MCF 10A (cell line): Measurements from ENCODE around the gene SPI1. TPM values are rescaled to one million over a fixed set of nuclear protein-coding genes. Genes with fewer than 3 reads are reported as not detected.

ENCODE experiments used
- BruUV-seq: library from RNA; stranded (reverse); fragments of 400-500 nt; replicated peaks from 2 replicates; lab custom pipeline; 2021; lab: Mats Ljungman, UMichigan
- CTCF ChIA-PET: fragments of 300-600 bp; sonication (Branson Sonifier 250); formaldehyde crosslinking; extraction: SDS; loops from one replicate; lab custom pipeline; 2021; ENCODE audit warnings: antibody characterized with exemption, inconsistent platforms; lab: Yijun Ruan, JAX
- POLR2A ChIA-PET: fragments of 300-600, 350-650 bp; sonication (Branson Sonifier 250); formaldehyde crosslinking; extraction: SDS; loops from one replicate; lab custom pipeline; 2020; ENCODE audit warnings: antibody characterized with exemption, inconsistent platforms; lab: Yijun Ruan, JAX
- DNase-seq: peaks from one replicate; pipeline ENCODE4 v3.0.0-alpha.2; 2018; ENCODE audit not compliant: unreplicated experiment
- H3K27ac Mint-ChIP-seq: one replicate; pipeline ENCODE4 v1.8.0; 2022; ENCODE audit warnings: mild to moderate bottlenecking, low read depth, mixed read lengths; ENCODE audit not compliant: unreplicated experiment
- H3K27me3 Mint-ChIP-seq: one replicate; pipeline ENCODE4 v1.8.0; 2022; ENCODE audit warnings: mixed read lengths; ENCODE audit not compliant: insufficient read depth, unreplicated experiment
- H3K36me3 Mint-ChIP-seq: one replicate; pipeline ENCODE4 v1.8.0; 2022; ENCODE audit warnings: mild to moderate bottlenecking, moderate library complexity, mixed read lengths; ENCODE audit not compliant: insufficient read depth, unreplicated experiment
- H3K4me1 Mint-ChIP-seq: one replicate; pipeline ENCODE4 v1.8.0; 2022; ENCODE audit warnings: mixed read lengths; ENCODE audit not compliant: insufficient read depth, unreplicated experiment
- H3K4me3 Mint-ChIP-seq: one replicate; pipeline ENCODE4 v1.8.0; 2022; ENCODE audit warnings: mild to moderate bottlenecking, moderate library complexity, mixed read lengths; ENCODE audit not compliant: unreplicated experiment
- H3K9me3 Mint-ChIP-seq: one replicate; pipeline ENCODE4 v1.8.0; 2022; ENCODE audit warnings: mixed read lengths; ENCODE audit not compliant: unreplicated experiment
- intact Hi-C: fragments of 100-400 bp; cut with micrococcal nuclease; formaldehyde crosslinking; loops from 2 replicates; pipeline ENCODE4 v1.14.1; 2022
- total RNA-seq: library from RNA; stranded (reverse); gene quantifications from 2 replicates; pipeline ENCODE4 v1.2.3, GENCODE V29; 2022
- TF ChIP-seq, protein P1 (sequence below): fragments of 200-600 bp; IDR thresholded peaks from one replicate; pipeline ENCODE4 v1.8.0; 2022; ENCODE audit warnings: antibody characterized with exemption, mild to moderate bottlenecking; ENCODE audit not compliant: unreplicated experiment

Gene SPI1
- total RNA-seq, 1 experiment from 2014 or later, result not detected

DNA sequence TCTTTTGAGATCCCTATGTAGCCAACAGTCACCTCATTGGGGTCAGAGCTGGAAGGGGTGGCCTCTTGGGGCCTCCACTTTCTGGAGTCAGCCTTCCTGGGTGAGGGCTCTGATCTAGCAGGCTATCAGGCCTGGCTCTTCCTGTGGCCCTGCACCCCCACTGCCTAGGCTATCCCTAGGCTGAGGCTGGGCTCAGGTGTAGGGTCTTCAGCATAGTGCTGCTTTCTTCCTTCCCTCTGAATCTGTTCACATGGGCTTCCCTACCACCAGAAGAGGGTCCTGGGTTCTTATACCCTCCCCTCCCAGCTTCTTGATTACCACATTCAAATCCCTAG lies 456 bp upstream of the SPI1 start:
- TF ChIP-seq, protein P1, sequence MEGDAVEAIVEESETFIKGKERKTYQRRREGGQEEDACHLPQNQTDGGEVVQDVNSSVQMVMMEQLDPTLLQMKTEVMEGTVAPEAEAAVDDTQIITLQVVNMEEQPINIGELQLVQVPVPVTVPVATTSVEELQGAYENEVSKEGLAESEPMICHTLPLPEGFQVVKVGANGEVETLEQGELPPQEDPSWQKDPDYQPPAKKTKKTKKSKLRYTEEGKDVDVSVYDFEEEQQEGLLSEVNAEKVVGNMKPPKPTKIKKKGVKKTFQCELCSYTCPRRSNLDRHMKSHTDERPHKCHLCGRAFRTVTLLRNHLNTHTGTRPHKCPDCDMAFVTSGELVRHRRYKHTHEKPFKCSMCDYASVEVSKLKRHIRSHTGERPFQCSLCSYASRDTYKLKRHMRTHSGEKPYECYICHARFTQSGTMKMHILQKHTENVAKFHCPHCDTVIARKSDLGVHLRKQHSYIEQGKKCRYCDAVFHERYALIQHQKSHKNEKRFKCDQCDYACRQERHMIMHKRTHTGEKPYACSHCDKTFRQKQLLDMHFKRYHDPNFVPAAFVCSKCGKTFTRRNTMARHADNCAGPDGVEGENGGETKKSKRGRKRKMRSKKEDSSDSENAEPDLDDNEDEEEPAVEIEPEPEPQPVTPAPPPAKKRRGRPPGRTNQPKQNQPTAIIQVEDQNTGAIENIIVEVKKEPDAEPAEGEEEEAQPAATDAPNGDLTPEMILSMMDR, result no peak
- no peaks in the 10 kb centered on the region for H3K27me3 Mint-ChIP-seq
- no peaks in the 10 kb centered on the region for H3K9me3 Mint-ChIP-seq
- CTCF ChIA-PET, result interaction anchor here (0.5 to 1.6 kb wide), 5 partner anchors 11 to 162 kb away, joined by 3 to 4 read pairs (median 3); no protein-coding TSS in a partner anchor
- no peak overlapping the region for H3K27ac Mint-ChIP-seq
- POLR2A ChIA-PET, result interaction anchor here (0.7 kb wide), 1 partner anchor 202 kb away, joined by 3 read pairs; no protein-coding TSS in a partner anchor
- intact Hi-C loops, result no loop called here
- peaks cover 9% of the 10 kb centered on the region for H3K4me1 Mint-ChIP-seq
- no peaks in the 10 kb centered on the region for H3K36me3 Mint-ChIP-seq
- DNase-seq, result no peak
- BruUV-seq, result no TSS peak
- no peak overlapping the region for H3K4me3 Mint-ChIP-seq

DNA sequence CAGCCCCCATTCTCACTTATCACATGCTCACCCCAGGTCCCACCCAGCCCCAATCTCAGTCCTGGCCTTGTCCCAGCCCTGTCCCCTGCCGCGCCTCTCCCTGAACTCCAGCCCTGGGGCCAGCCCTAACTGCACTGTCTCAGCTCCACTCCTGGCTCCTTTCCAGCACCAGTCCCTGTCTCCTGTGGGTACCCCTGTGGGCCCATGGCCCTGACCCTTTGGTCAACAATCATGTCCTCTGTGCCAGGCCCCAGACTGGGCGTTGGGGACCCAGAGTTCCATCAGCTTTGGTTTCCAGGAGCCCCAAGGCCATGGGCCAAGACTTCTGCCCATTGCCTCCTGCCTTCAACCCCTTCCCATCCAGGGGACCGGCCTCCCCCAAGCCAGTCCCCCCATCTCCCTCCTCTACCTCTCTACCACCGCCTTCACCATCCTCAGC lies 757 bp downstream of the SPI1 start:
- peaks cover 9% of the 10 kb centered on the region for H3K4me1 Mint-ChIP-seq
- BruUV-seq, result no TSS peak
- TF ChIP-seq, protein P1, result no peak
- intact Hi-C loops, result no loop called here
- no peak overlapping the region for H3K27ac Mint-ChIP-seq
- no peaks in the 10 kb centered on the region for H3K27me3 Mint-ChIP-seq
- DNase-seq, result no peak
- ChIA-PET POLR2A (interaction anchor here (0.6 kb wide), 2 partner anchors 9 to 31 kb away, joined by 3 read pairs; partner anchors contain the start of gene SLC39A13), CTCF (interaction anchor here (1.4 to 1.6 kb wide), 2 partner anchors 12 to 30 kb away, joined by 3 to 4 read pairs; no protein-coding TSS in a partner anchor)
- no peaks in the 10 kb centered on the region for H3K9me3 Mint-ChIP-seq
- no peak overlapping the region for H3K4me3 Mint-ChIP-seq
- no peaks in the 10 kb centered on the region for H3K36me3 Mint-ChIP-seq

DNA sequence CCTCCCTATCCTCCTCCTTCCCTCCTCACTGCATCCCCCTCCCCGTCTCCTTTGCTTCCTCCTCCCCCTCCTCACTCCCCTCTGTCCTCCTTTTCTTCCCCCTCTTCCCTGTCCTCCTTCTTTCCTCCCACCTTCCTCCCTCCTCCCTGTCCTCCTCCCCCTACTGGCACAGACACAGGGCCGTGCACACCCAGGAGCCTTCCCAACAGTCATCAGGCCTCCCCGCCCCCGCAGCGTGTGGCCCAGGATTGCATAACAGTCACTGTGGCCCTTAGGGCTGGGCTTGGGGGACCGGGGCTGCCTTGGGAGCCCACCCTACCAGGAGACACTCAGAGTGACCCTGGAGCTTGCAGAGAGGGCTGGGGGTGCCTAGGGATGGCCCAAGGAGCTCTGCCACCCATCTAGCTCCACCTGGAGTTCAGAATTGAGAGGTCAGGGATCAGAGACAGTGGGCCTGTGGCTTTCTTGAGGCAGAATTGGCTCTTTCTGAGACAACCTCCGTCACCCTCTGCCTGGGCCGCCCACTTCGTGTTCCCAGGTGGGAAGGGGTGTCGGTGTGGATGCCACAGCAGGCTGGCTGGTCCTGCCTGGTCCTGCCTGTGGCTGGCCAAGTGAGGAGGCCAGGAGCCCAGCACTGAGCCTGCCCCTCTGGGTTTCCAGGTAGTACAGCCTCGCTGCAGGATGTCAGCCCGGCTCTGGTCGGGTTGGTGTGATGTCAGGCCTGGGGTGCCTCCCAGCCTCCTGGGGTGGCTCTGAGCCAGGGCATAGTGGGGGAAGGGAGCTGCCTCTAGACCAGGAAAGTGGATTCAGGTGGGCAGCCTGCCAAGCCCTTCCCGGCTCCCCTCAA lies 1.6 kb downstream of the SPI1 start:
- POLR2A ChIA-PET, result interaction anchor here (0.6 kb wide), 2 partner anchors 8 to 10 kb away, joined by 3 read pairs; no protein-coding TSS in a partner anchor
- Mint-ChIP-seq H3K9me3 (no peaks in the 10 kb centered on the region), H3K36me3 (no peaks in the 10 kb centered on the region), H3K27me3 (no peaks in the 10 kb centered on the region), H3K27ac (no peak overlapping the region), H3K4me3 (no peak overlapping the region), H3K4me1 (peaks cover 9% of the 10 kb centered on the region)
- DNase-seq, result peak; percentile 59
- intact Hi-C loops, result no loop called here
- CTCF ChIA-PET, result interaction anchor here (0.6 to 1.0 kb wide), 3 partner anchors 27 to 196 kb away, joined by 3 read pairs; no protein-coding TSS in a partner anchor
- TF ChIP-seq, protein P1, result no peak
- BruUV-seq, result no TSS peak

DNA sequence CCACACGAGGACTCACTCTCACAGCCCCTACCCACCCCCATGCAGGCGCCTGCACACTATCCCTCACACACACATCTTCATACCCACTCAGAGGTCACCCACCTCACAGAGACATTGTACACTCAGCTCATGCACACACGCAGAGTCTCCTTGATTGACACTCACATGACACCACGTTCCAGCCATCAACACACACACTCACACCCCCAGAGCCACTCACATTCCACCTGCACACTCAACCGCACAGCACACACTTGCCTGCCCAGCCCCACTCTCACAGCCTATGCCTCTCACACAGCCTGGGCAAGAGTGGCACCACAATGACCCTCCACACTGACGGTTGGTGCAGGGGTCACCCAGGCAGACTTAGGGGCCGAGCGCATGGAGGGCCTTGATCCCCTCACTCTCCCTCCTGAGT lies 2.2 kb downstream of the SPI1 start:
- BruUV-seq, result no TSS peak
- intact Hi-C loops, result no loop called here
- no peaks in the 10 kb centered on the region for H3K36me3 Mint-ChIP-seq
- no peaks in the 10 kb centered on the region for H3K27me3 Mint-ChIP-seq
- no peak overlapping the region for H3K4me3 Mint-ChIP-seq
- H3K27ac Mint-ChIP-seq, result no peak overlapping the region
- no peaks in the 10 kb centered on the region for H3K9me3 Mint-ChIP-seq
- DNase-seq, result no peak
- TF ChIP-seq, protein P1, result no peak
- ChIA-PET CTCF (interaction anchor here (0.6 to 1.0 kb wide), 2 partner anchors 28 to 55 kb away, joined by 3 read pairs; no protein-coding TSS in a partner anchor), POLR2A (interaction anchor here (0.6 kb wide), 1 partner anchor 9 kb away, joined by 3 read pairs; no protein-coding TSS in a partner anchor)
- peaks cover 9% of the 10 kb centered on the region for H3K4me1 Mint-ChIP-seq
